GM12878 (cell line): ENCODE results near the gene CSNK2A1. TPM values are rescaled to one million over a fixed set of nuclear protein-coding genes. Genes with fewer than 3 reads are reported as not detected.
"Not testable (repeated sequence)": the region's sequence is repeated elsewhere in the genome, so short reads cannot be mapped to it uniquely, and the experiment has no call there.

Experiments
- ATAC-seq: fragments of 200-7000 bp; cut with Tn5 transposase; 3 replicates; pipeline ENCODE4 v1.9.1; 2020; ENCODE audit warnings: mild to moderate bottlenecking, moderate library complexity
- BruUV-seq: library from RNA; stranded (reverse); fragments of 400-500 nt; replicated peaks from 2 replicates; lab custom pipeline; 2021; lab: Mats Ljungman, UMichigan
- CTCF ChIA-PET: fragments of 300-600 bp; sonication (Branson Sonifier 250); formaldehyde crosslinking; extraction: SDS; loops from one replicate; lab custom pipeline; 2021; ENCODE audit warnings: inconsistent platforms; lab: Yijun Ruan, JAX
- POLR2A ChIA-PET: fragments of 350-600 bp; formaldehyde crosslinking; extraction: SDS; loops from one replicate; lab custom pipeline; 2021; ENCODE audit warnings: inconsistent platforms; lab: Charles Lee
- RAD21 ChIA-PET: fragments of 300-600 bp; sonication (Branson Sonifier 250); formaldehyde crosslinking; loops from one replicate; lab custom pipeline; 2023; ENCODE audit warnings: antibody characterized with exemption; ENCODE audit not compliant: unreplicated experiment; lab: Charles Lee
- SMC1A ChIA-PET: fragments of 300-600 bp; sonication (Branson Sonifier 250); formaldehyde crosslinking; loops from one replicate; lab custom pipeline; 2023; ENCODE audit not compliant: unreplicated experiment, uncharacterized antibody; lab: Charles Lee
- DNase-seq: peaks from one replicate; pipeline ENCODE4 v3.0.0-alpha.2; 2011; ENCODE audit warnings: low read depth, low spot score
- FAIRE-seq: peaks from 3 replicates; lab custom pipeline; 2011; peaks lifted over from hg19 to GRCh38; lab: Jason Lieb, UNC
- H2AFZ ChIP-seq: 2 replicates; pipeline ENCODE4 v1.6.0; 2011; ENCODE audit warnings: low read depth, low read length, control low read depth; ENCODE audit not compliant: control insufficient read depth
- H3K27ac ChIP-seq: 2 replicates; pipeline ENCODE4 v1.5.1; 2011; ENCODE audit warnings: control low read depth; ENCODE audit not compliant: control insufficient read depth, insufficient read depth
- H3K27me3 ChIP-seq, 2 experiments: replicated peaks in 1 of 2; 2 replicates each; pipeline versions ENCODE4 v1.6.0 to v1.6.1; 2011; ENCODE audit warnings: low read length in 1 of 2; ENCODE audit not compliant: control insufficient read depth in 2 of 2, insufficient read depth in 2 of 2
- H3K36me3 ChIP-seq, 2 experiments: 2 replicates each; pipeline ENCODE4 v1.5.1; 2011; ENCODE audit warnings: low read length in 1 of 2; ENCODE audit not compliant: control insufficient read depth in 2 of 2, insufficient read depth in 2 of 2
- H3K4me1 ChIP-seq: 2 replicates; pipeline ENCODE4 v1.6.1; 2011; ENCODE audit warnings: mild to moderate bottlenecking, low read length, moderate library complexity, mixed read lengths; ENCODE audit not compliant: control insufficient read depth, insufficient read depth
- H3K4me2 ChIP-seq: 2 replicates; pipeline ENCODE4 v1.6.0; 2011; ENCODE audit warnings: control low read depth; ENCODE audit not compliant: control insufficient read depth, insufficient read depth
- H3K4me3 ChIP-seq: fragments of 200-600 bp; sonication (generic); 2 replicates; pipeline ENCODE4 v1.5.1; 2016
- H3K79me2 ChIP-seq: 2 replicates; pipeline ENCODE4 v1.6.0; 2011; ENCODE audit warnings: low read length; ENCODE audit not compliant: control insufficient read depth, insufficient read depth
- H3K9ac ChIP-seq: 2 replicates; pipeline ENCODE4 v1.8.0; 2011; ENCODE audit warnings: low read length, control low read depth, mixed read lengths; ENCODE audit not compliant: control insufficient read depth, insufficient read depth
- H3K9me3 ChIP-seq: replicated peaks from 3 replicates; pipeline ENCODE4 v1.5.1; 2011; ENCODE audit warnings: mild to moderate bottlenecking, low read length; ENCODE audit not compliant: control insufficient read depth, insufficient read depth
- H4K20me1 ChIP-seq: 2 replicates; pipeline ENCODE4 v1.6.0; 2011; ENCODE audit not compliant: control insufficient read depth, insufficient read depth
- WGBS: methylation state at CpG from one replicate; pipeline ENCODE4 v1.1.6; 2016; ENCODE audit warnings: low lambda C conversion rate; ENCODE audit not compliant: insufficient replicate concordance, insufficient coverage; ENCODE audit errors: missing lambda C conversion rate; 5-methylcytosine and 5-hydroxymethylcytosine counted together
- in situ Hi-C: fragments of 300-500 bp; cut with MboI; formaldehyde crosslinking; loops from 9 replicates; pipeline ENCODE4 v1.14.3; 2018; ENCODE audit warnings: mixed read lengths
- intact Hi-C: fragments of 100-400 bp; cut with micrococcal nuclease; formaldehyde crosslinking; loops from one replicate; pipeline ENCODE4 v1.14.2; 2022; ENCODE audit not compliant: unreplicated experiment
- polyA plus RNA-seq, 11 experiments: library from polyadenylated mRNA; depleted of rRNA in 4 of 11; unstranded in 6 of 11; stranded (reverse) in 5 of 11; fragments of >200 nt; fragmentation: Nextera tagmentation in 4 of 11; fragmentation: Illumina TruSeq in 1 of 11; extraction: Ambion mirVana in 4 of 11; extraction: Trizol in 1 of 11; gene quantifications; 1 replicate in 1 of 11; 2 replicates in 10 of 11; pipeline versions ENCODE4 v1.2.1 to v1.2.3, GENCODE V29; 2011 to 2016; ENCODE audit warnings: inconsistent platforms in 2 of 11, missing spikeins in 2 of 11, low read depth in 1 of 11
- total RNA-seq, 4 experiments: library from RNA; depleted of rRNA in 3 of 4; stranded (reverse); fragments of >200 nt in 3 of 4; fragmentation: Illumina TruSeq in 1 of 4; extraction: Trizol in 1 of 4; gene quantifications; 2 replicates each; pipeline versions ENCODE4 v1.2.1 to v1.2.3, GENCODE V29; 2013 to 2021

Gene CSNK2A1
- total and polyA plus RNA-seq, 10 of the 15 experiments (the other 5 are each of a cell fraction or from before 2014, with no cell fraction given), result 47.6 to 199 (median 95.0) TPM

DNA sequence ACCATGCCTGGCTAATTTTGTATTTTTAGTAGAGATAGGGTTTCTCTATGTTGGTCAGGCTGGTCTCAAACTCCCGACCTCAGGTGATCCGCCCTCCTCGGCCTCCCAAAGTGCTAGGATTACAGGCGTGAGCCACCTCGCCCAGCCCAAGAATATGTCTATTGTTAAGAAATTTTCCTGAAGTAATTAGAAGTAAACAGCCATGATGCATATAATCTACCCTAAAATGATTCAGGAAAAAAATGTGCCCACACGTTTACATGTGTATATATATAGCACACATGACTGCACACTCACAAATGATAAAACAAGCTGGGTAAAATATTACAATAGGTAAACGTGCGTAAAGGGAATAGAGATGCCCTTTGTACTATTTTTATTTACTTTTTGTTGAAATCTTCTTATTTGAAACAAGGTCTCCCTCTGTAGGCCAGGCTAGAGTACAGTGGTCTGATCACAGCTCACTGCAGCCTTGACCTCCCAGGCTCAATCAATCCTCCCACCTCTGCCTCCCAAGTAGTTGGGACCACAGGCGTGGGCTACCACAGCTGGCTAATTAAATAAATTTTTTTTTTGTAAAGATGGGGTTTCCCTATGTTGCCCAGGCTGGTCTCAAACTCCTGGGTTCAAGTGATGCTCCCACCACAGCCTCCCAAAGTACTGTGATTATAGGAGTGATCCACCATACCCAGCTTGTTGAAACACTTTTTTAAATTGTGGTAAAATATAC lies 33.1 kb downstream of the CSNK2A1 start:
- peaks cover 0 to 22% of the 10 kb centered on the region in 2 experiments for H3K36me3 ChIP-seq
- H3K27me3 ChIP-seq, H3K9ac ChIP-seq, H4K20me1 ChIP-seq, H3K4me1 ChIP-seq, H3K4me3 ChIP-seq, in situ Hi-C loops, H3K4me2 ChIP-seq, ATAC-seq, H3K9me3 ChIP-seq, BruUV-seq, DNase-seq, POLR2A ChIA-PET, H3K27ac ChIP-seq, FAIRE-seq, intact Hi-C loops, H2AFZ ChIP-seq: not testable (repeated sequence)
- CTCF ChIA-PET, result interaction anchor here (0.8 to 1.3 kb wide), 2 partner anchors 14 to 156 kb away, joined by 3 read pairs; no protein-coding TSS in a partner anchor
- 88% methylated on average over 9 of the region's 9 CpGs for WGBS
- H3K79me2 ChIP-seq, result peaks cover 52% of the 10 kb centered on the region
- SMC1A ChIA-PET, result interaction anchor here (0.6 to 0.8 kb wide), 2 partner anchors 26 to 32 kb away, joined by 3 to 4 read pairs; no protein-coding TSS in a partner anchor
- RAD21 ChIA-PET, result interaction anchor here (0.8 kb wide), 1 partner anchor 26 kb away, joined by 3 read pairs; no protein-coding TSS in a partner anchor

DNA sequence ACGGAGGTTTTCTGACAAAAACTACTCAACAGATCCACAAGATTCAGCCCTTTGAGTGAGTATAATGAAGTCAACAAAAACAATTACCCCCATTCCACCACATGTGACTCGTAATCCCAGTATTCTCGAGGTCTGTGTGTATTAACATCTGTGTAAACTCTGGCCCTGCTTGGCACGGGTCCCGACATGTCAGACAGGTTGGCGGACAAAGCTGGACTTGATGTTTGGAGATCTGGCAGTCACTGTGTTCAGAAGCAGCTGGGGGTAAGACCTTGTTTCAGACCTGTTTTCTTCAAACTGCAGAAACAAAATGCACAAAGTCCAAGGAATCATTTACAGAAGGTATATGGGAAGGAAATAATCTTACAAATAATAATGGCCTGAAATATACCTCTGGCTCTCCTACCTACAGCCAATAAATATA lies 35.2 kb downstream of the CSNK2A1 start:
- ATAC-seq, RAD21 ChIA-PET, H3K4me1 ChIP-seq, DNase-seq, H3K27me3 ChIP-seq, H3K9me3 ChIP-seq, H3K27ac ChIP-seq, H3K9ac ChIP-seq, H3K4me3 ChIP-seq, H4K20me1 ChIP-seq, SMC1A ChIA-PET, intact Hi-C loops, BruUV-seq, H2AFZ ChIP-seq, in situ Hi-C loops, FAIRE-seq, H3K4me2 ChIP-seq: not testable (repeated sequence)
- Histone ChIP-seq H3K36me3 (peaks cover 0 to 20% of the 10 kb centered on the region in 2 experiments; a peak in 3 of 4 replicates), H3K79me2 (peaks cover 32% of the 10 kb centered on the region)
- POLR2A ChIA-PET, result interaction anchor here (1.0 kb wide), 1 partner anchor 31 kb away, joined by 3 read pairs; no protein-coding TSS in a partner anchor
- 89% methylated on average over 6 of the region's 6 CpGs for WGBS
- CTCF ChIA-PET, result interaction anchor here (0.6 kb wide), 1 partner anchor 105 kb away, joined by 3 read pairs; no protein-coding TSS in a partner anchor
